ENCODE results near the gene PICALM. TPM values are rescaled to one million over a fixed set of nuclear protein-coding genes. Genes with fewer than 3 reads are reported as not detected.

Gene PICALM
- total and polyA plus RNA-seq, 9 donors: 103 to 274 (median 206) TPM

- Histone ChIP-seq H3K4me3 (no peak overlapping the region), H3K36me3 (no peaks in the 10 kb centered on the region), H3K4me1 (ENCODE audit: insufficient read depth) (peaks cover 9% of the 10 kb centered on the region), H3K27me3 (no peaks in the 10 kb centered on the region), H3K9me3 (no peaks in the 10 kb centered on the region), H3K27ac (no peak overlapping the region)
- 65 to 68% (median 66%) methylated on average over 1 of the region's 1 CpG for WGBS, 3 donors
- intact Hi-C loops (cut with DNase I): loop anchor here in 1 of 4 donors (5.0 kb wide), 1 partner anchor 93 kb away; no protein-coding TSS in a partner anchor
- no peak for DNase-seq
- TF ChIP-seq POLR2A (IDR thresholded peaks at IDR 0.05) (no peak), CTCF (IDR thresholded peaks at IDR 0.05) (no peak), EP300 (IDR thresholded peaks at IDR 0.05) (no peak)
Observed at GRCh38 chr11:86035164-86035563, 33.7 kb downstream of the PICALM start.

- no peak for DNase-seq
- no peaks in the 10 kb centered on the region for H3K36me3 ChIP-seq
- 57 to 78% (median 74%) methylated on average over 2 of the region's 2 CpGs for WGBS, 3 donors
- H3K27me3 ChIP-seq: no peaks in the 10 kb centered on the region
- intact Hi-C loops (cut with DNase I): loop anchor here in 1 of 4 donors (5.0 kb wide), 1 partner anchor 92 kb away; no protein-coding TSS in a partner anchor
- H3K9me3 ChIP-seq: no peaks in the 10 kb centered on the region
- H3K4me1 ChIP-seq (ENCODE audit: insufficient read depth): peaks cover 8% of the 10 kb centered on the region
- H3K27ac ChIP-seq: no peak overlapping the region
- H3K4me3 ChIP-seq: no peak overlapping the region
- TF ChIP-seq CTCF (IDR thresholded peaks at IDR 0.05) (no peak), EP300 (IDR thresholded peaks at IDR 0.05) (no peak), POLR2A (IDR thresholded peaks at IDR 0.05) (no peak)
Observed at GRCh38 chr11:86034710-86035109, 34.2 kb downstream of the PICALM start.

- no peak overlapping the region for H3K27ac ChIP-seq
Observed at GRCh38 chr11:86021377-86021776, 47.5 kb downstream of the PICALM start.

GRCh38 chr11:86018249-86018648 lies 50.6 kb downstream of the PICALM start:
- WGBS, 3 donors: 89 to 98% (median 94%) methylated on average over 1 of the region's 1 CpG
- H3K4me3 ChIP-seq: no peak overlapping the region
- no peak for DNase-seq
- H3K9me3 ChIP-seq: no peaks in the 10 kb centered on the region
- intact Hi-C loops (cut with DNase I): no loop called here
- no peak for TF ChIP-seq EP300 (IDR thresholded peaks at IDR 0.05)
- TF ChIP-seq POLR2A (IDR thresholded peaks at IDR 0.05): no peak
- TF ChIP-seq CTCF (IDR thresholded peaks at IDR 0.05): no peak
- no peaks in the 10 kb centered on the region for H3K36me3 ChIP-seq
- no peaks in the 10 kb centered on the region for H3K27me3 ChIP-seq
- H3K4me1 ChIP-seq (ENCODE audit: insufficient read depth): peaks cover 2% of the 10 kb centered on the region
- H3K27ac ChIP-seq: no peak overlapping the region

More at GRCh38 chr11:86021377-86021776, 47.5 kb downstream of the PICALM start:
- WGBS, 3 donors: 92 to 96% (median 95%) methylated on average over 3 of the region's 3 CpGs
- H3K4me3 ChIP-seq: no peak overlapping the region
- H3K27me3 ChIP-seq: no peaks in the 10 kb centered on the region
- H3K4me1 ChIP-seq (ENCODE audit: insufficient read depth): no peaks in the 10 kb centered on the region
- H3K36me3 ChIP-seq: no peaks in the 10 kb centered on the region
- TF ChIP-seq POLR2A (IDR thresholded peaks at IDR 0.05): no peak
- TF ChIP-seq EP300 (IDR thresholded peaks at IDR 0.05): no peak
- TF ChIP-seq CTCF (IDR thresholded peaks at IDR 0.05): no peak
- intact Hi-C loops (cut with DNase I): no loop called here
- no peaks in the 10 kb centered on the region for H3K9me3 ChIP-seq
- no peak for DNase-seq
